Endometrium (tissue), 2 donors: Measurements from ENCODE around the gene GAK.

Experiments
- FAIRE-seq: peaks from 2 replicates; lab custom pipeline; 2012; peaks lifted over from hg19 to GRCh38; lab: Jason Lieb, UNC
- donor health status: control.
- donor health status: control.

The GAK gene

DNA sequence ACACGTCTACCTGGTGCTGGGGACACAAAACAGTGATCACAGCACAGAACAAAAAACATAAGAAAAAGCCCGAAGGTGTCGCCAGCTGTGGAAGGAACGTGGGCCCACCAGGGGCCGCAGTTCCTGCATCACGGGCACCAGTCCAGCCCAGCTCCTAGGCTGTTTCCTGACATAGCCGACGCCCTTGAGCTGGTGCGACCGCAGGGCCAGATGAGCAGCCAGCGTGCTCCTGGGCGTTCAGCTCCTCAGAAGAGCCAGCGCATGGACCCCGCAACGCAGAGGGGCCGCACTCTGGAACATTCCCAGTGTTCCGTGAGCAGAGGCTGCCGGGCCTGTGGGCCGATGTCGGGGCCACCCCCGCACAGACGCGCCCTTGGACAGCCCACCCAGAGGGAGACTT lies 44.1 kb downstream of the GAK start:
- no peak for FAIRE-seq

DNA sequence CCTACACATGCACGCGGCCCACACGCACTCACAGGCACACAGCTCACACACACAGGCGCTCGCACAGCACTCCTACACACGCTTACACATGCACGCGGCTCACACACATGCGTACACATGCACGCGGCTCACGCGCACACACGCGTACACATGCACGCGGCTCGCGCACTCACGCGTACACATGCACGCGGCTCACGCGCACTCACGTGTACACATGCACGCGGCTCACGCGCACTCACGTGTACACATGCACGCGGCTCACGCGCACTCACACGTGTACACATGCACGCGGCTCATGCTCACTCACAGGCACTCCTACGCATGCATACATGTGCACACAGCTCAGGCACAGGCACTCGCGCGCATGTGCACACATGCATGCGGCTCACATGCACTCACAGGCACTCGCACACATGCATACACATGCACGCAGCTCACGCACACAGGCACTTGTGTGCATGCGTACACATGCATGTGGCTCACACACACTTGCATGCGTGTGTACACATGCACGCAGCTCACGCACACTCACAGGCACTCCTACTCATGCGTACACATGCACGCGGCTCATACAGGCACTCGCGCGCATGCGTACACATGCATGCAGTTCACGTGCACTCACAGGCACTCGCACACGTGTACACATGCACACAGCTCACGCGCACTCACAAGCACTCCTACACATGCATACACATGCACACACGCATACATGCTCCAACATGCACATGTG lies 44.9 kb downstream of the GAK start:
- no peak for FAIRE-seq

GRCh38 chr4:886244-886643 lies 45.9 kb downstream of the GAK start:
- FAIRE-seq: no peak

DNA sequence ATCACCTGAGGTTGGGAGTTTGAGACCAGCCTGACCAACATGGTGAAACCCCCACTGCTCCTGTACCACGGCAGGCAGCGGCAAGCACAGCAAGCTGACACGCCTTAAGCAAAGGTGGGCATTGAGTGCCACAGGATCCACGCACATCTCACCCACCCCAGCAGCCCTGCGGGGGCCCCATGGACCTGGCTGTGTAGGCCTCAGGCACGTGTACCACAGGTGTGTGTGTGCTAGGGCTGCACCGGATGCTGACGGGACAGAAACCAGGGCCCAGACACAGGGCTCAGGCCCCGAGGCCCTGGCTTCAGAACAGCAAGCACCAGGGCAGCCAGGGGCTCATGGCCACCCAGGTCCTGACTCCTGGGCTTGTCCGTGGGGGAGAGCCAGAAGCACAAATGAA lies 46.8 kb downstream of the GAK start:
- no peak for FAIRE-seq

GRCh38 chr4:884896-885295 lies 47.2 kb downstream of the GAK start:
- FAIRE-seq: no peak

DNA sequence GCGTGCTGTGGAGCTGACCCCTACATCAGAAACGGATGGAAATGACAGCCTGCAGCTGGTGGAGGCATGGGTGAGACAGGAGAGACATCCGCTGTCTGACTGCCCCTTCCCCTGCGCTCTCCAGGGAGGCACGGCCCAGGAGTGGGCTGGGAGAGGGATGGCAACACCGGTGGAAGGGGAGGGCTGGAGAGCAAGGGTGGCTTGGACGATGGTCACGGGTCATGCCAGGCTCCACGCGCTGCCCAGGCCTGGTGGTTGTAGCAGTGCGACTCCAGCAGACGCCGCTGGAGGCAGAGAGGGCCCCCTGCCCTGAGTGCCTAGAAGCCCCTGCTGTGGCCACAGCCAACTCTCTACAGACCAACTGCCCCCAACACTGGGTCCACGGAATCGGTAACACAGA lies 47.9 kb downstream of the GAK start:
- FAIRE-seq: no peak

- FAIRE-seq: no peak
Observed at GRCh38 chr4:883377-884095, 48.6 kb downstream of the GAK start.

DNA sequence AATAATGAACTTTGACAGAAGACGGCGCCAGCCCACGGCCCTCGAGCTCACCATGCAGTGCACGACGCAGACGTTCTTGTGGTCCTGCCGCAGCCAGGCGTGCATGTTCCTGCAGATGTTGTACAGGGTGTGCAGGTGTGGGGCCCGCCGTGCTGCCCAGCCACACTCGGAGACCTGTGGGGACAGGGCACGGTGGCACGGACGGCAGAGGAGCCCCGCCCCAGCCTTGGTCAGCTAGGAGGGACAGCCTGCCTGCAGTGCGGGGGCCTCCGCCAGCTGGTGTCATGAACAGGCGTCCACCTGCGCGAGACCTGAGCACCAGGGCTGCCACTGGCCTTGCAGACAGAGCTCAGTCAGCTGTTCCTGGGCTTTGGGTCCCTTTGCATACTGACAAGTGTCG lies 49.5 kb downstream of the GAK start:
- FAIRE-seq: no peak

DNA sequence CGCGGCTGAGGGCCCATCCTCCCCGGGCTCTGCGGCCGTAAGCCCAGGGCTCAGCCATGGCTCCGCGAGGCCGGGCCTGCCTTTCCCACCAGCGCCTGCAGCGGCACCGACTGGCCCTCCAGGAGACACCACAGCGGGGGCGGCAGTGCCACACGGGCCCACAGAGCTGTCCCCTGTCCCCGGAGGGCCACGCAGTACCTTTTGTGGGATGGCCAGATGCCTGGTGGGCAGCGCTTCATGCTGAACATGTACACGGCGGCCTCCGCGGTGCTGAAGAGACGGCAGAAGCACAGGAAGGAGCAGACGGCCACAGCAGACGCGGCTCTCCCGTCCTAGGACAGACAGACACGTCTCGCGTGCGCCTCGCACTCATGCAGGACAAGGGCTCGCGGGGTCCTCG lies 50.4 kb downstream of the GAK start:
- FAIRE-seq: no peak

- FAIRE-seq: no peak
Observed at GRCh38 chr4:880684-881405, 51.3 kb downstream of the GAK start.

GRCh38 chr4:879729-880077 lies 52.4 kb downstream of the GAK start:
- no peak for FAIRE-seq

- FAIRE-seq: no peak
Observed at GRCh38 chr4:878796-879728, 53.1 kb downstream of the GAK start.

- FAIRE-seq: no peak
Observed at GRCh38 chr4:877502-877901, 54.6 kb downstream of the GAK start.

DNA sequence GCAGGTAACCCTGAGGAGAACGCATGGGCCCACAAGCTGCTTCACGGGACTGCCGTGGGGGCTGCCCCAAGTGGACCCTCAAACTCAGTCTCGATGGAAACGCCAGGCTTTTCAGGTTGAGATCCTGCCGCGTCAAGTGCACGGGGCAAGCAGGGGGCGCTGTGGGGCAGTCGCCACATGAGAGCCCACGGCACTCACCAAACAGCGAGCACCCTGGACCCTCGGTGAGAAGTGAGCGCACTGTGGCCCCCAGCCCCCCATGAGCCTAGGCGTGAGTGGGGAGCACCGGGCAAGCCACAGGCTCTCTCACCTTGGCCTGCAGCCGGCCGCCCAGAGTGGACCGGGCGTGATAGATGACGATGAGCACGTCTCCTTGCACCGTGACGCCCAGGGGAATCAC lies 55.3 kb downstream of the GAK start:
- no peak for FAIRE-seq

- no peak for FAIRE-seq
Observed at GRCh38 chr4:875818-876423, 56.2 kb downstream of the GAK start.

DNA sequence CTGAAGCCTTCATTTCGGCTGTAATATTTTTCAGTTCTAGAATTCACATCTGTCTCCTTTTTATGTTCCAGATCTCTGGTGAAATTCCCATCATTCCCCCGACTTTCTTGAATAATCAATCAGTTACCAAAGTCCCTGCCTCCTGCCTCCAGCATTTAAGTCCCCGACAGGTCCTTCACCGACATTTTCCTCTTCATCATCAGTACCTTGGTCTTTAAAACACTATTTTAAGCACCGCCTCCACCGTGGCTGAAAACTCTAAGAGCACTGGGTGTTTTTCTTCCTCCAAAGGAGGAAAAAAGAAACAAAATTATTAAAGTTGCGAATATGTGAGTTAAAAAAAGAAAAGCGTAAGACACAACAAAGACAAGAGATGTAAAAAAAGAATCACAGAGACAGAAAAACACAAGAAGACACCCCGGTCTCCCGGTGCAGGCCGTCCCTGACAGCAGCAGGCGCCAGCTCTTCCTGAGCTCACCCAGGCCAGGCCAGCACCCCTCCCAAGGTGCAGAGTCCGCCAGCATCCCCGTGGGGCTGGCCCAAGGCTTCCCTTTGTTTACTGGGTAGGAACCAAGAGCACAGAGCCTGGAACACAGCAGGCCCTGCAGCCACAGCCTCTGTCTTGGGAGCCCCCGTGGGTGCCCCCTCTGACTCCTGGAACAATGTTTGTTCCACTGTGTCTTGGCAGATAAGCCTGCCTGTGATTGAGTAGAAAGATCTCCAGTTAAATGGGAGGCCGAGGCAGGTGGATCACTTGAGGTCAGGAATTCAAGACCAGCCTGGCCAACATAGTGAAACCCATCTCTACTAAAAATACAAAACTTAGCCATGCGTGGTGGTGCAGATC lies 56.9 kb downstream of the GAK start:
- FAIRE-seq: no peak

GRCh38 chr4:874056-874455 lies 58.1 kb downstream of the GAK start:
- no peak for FAIRE-seq

GRCh38 chr4:872241-872981 lies 59.7 kb downstream of the GAK start:
- FAIRE-seq: no peak

- FAIRE-seq: no peak
Observed at GRCh38 chr4:871484-871883, 60.6 kb downstream of the GAK start.

DNA sequence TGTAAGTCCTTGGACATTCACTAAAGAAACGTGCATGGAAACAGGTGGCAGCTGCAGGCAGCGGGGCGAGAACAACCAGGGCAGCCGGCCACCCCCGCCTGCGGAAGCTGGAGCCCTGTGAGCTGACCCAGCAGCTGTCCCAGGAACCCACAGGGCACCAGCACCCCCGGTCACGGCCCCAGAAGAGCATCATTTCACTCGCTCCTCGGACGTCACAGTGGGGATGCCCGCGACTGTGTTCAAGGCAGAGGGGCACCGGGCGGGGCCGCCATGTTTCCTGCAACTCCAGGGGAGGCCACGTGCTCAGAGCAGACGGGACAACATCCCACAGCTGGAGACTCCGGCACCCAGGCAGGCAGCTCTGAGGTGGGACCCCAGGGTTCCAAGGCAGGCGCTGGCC lies 61.2 kb downstream of the GAK start:
- no peak for FAIRE-seq
